Endothelial cell of umbilical vein (primary cell): Measurements from ENCODE around the gene PLXNB3. TPM values are rescaled to one million over a fixed set of nuclear protein-coding genes. Genes with fewer than 3 reads are reported as not detected.
A peak's percentile ranks its signal among the peaks of the same experiment; 100 is the strongest.

Experiments used
- BruUV-seq: library from RNA; stranded (reverse); fragments of 400-500 nt; replicated peaks from 2 replicates; lab custom pipeline; 2021; lab: Mats Ljungman, UMichigan
- CTCF ChIA-PET: fragments of 300-600, 350-600 bp; sonication (Branson Sonifier 250); formaldehyde crosslinking; loops from one replicate; lab custom pipeline; 2021; ENCODE audit warnings: antibody characterized with exemption, inconsistent platforms; lab: Charles Lee
- POLR2A ChIA-PET: fragments of 300-600, 350-600 bp; sonication (Branson Sonifier 250); formaldehyde crosslinking; loops from one replicate; lab custom pipeline; 2021; ENCODE audit warnings: antibody characterized with exemption, inconsistent platforms; lab: Charles Lee
- DNase-seq: peaks from one replicate; pipeline ENCODE4 v3.0.0-alpha.2; 2011; ENCODE audit warnings: low read depth, low spot score
- FAIRE-seq: peaks from 2 replicates; lab custom pipeline; 2011; peaks lifted over from hg19 to GRCh38; lab: Jason Lieb, UNC
- H2AFZ ChIP-seq: 2 replicates; pipeline ENCODE4 v1.6.0; 2012; ENCODE audit warnings: low read depth, low read length, control low read depth, inconsistent platforms
- H3K27ac ChIP-seq: 2 replicates; pipeline ENCODE4 v1.5.1; 2011; ENCODE audit warnings: low read depth, mild to moderate bottlenecking, control low read depth, low read length, moderate library complexity; ENCODE audit not compliant: insufficient read depth
- H3K27me3 ChIP-seq, 2 experiments: 2 replicates each; pipeline versions ENCODE4 v1.6.0 to v1.6.1; 2011; ENCODE audit warnings: low read length in 2 of 2, mixed read lengths in 1 of 2; ENCODE audit not compliant: control insufficient read depth in 2 of 2, insufficient read depth in 2 of 2
- H3K36me3 ChIP-seq, 2 experiments: 2 replicates in 1 of 2; 3 replicates in 1 of 2; pipeline ENCODE4 v1.5.1; 2011; ENCODE audit warnings: low read length in 2 of 2, mild to moderate bottlenecking in 1 of 2, moderate library complexity in 1 of 2; ENCODE audit not compliant: control insufficient read depth in 2 of 2, insufficient read depth in 2 of 2; ENCODE audit errors: extremely low read depth in 1 of 2
- H3K4me1 ChIP-seq: 3 replicates; pipeline ENCODE4 v1.5.1; 2011; ENCODE audit warnings: mild to moderate bottlenecking, low read length; ENCODE audit not compliant: control insufficient read depth, insufficient read depth; ENCODE audit errors: extremely low read depth
- H3K4me2 ChIP-seq: 2 replicates; pipeline ENCODE4 v1.6.1; 2011; ENCODE audit warnings: low read length, control low read depth, mixed read lengths; ENCODE audit not compliant: insufficient read depth
- H3K4me3 ChIP-seq, 3 experiments: fragments of 200-600 bp in 1 of 3; sonication (generic), shearing (Covaris generic) in 1 of 3; replicated peaks in 1 of 3; 2 replicates each; pipeline ENCODE4 v1.5.1; 2011 to 2016; ENCODE audit warnings: control low read depth in 3 of 3, low read length in 3 of 3, mild to moderate bottlenecking in 2 of 3, inconsistent platforms in 1 of 3, low read depth in 1 of 3, moderate library complexity in 1 of 3; ENCODE audit not compliant: insufficient read depth in 1 of 3
- H3K79me2 ChIP-seq: 2 replicates; pipeline ENCODE4 v1.6.0; 2012; ENCODE audit warnings: low read length, inconsistent platforms; ENCODE audit not compliant: control insufficient read depth, insufficient read depth
- H3K9ac ChIP-seq: replicated peaks from 2 replicates; pipeline ENCODE3; 2011; ENCODE audit warnings: low read length, control low read depth; ENCODE audit not compliant: insufficient read depth; ENCODE audit errors: extremely low read depth
- H3K9me1 ChIP-seq: replicated peaks from 3 replicates; pipeline ENCODE4 v1.6.0; 2011; ENCODE audit warnings: mild to moderate bottlenecking, low read length; ENCODE audit not compliant: control insufficient read depth, insufficient read depth; ENCODE audit errors: extremely low read depth
- H3K9me3 ChIP-seq: replicated peaks from 2 replicates; pipeline ENCODE4 v1.5.1; 2012; ENCODE audit warnings: low read length, inconsistent platforms; ENCODE audit not compliant: control insufficient read depth, insufficient read depth
- H4K20me1 ChIP-seq: replicated peaks from 2 replicates; pipeline ENCODE3; 2011; ENCODE audit warnings: mild to moderate bottlenecking, low read length; ENCODE audit not compliant: control insufficient read depth, insufficient read depth; ENCODE audit errors: extremely low read depth
- CTCF ChIP-seq, 2 donors: IDR thresholded peaks; 1 replicate in 1 of 2; 2 replicates in 1 of 2; pipeline ENCODE4 v1.5.1; 2011; ENCODE audit warnings: low read length in 2 of 2, mild to moderate bottlenecking in 2 of 2, moderate library complexity in 2 of 2, control low read depth in 1 of 2, inconsistent platforms in 1 of 2, low read depth in 1 of 2; ENCODE audit not compliant: insufficient read depth in 1 of 2; ENCODE audit errors: extremely low read depth in 1 of 2
- EZH2 ChIP-seq: IDR thresholded peaks from 2 replicates; pipeline ENCODE4 v1.6.1; 2012; ENCODE audit warnings: borderline replicate concordance, low read depth, mild to moderate bottlenecking, moderate library complexity, low read length, inconsistent platforms; ENCODE audit not compliant: severe bottlenecking
- FOS ChIP-seq: IDR thresholded peaks from 2 replicates; pipeline ENCODE4 v1.6.1; 2011; ENCODE audit warnings: mild to moderate bottlenecking, low read length, moderate library complexity, borderline replicate concordance; ENCODE audit not compliant: insufficient read depth
- GATA2 ChIP-seq: IDR thresholded peaks from 2 replicates; pipeline ENCODE4 v1.7.0; 2011; ENCODE audit warnings: low read depth, mild to moderate bottlenecking, moderate library complexity, mixed read lengths, low read length; ENCODE audit not compliant: insufficient read length, insufficient read depth
- JUN ChIP-seq: IDR thresholded peaks from 2 replicates; pipeline ENCODE4 v1.6.1; 2011; ENCODE audit warnings: borderline replicate concordance, low read depth; ENCODE audit not compliant: insufficient read length, insufficient read depth
- MAX ChIP-seq: IDR thresholded peaks from 2 replicates; pipeline ENCODE4 v1.6.1; 2011; ENCODE audit not compliant: insufficient read depth, insufficient read length
- MYC ChIP-seq: IDR thresholded peaks from one replicate; pipeline ENCODE4 v1.6.1; 2011; ENCODE audit warnings: mild to moderate bottlenecking, low read depth, low read length
- POLR2A ChIP-seq: IDR thresholded peaks from 2 replicates; pipeline ENCODE4 v1.6.1; 2012; ENCODE audit warnings: low read depth, mild to moderate bottlenecking, control low read depth, low read length
- POLR2AphosphoS5 ChIP-seq: IDR thresholded peaks from 2 replicates; pipeline ENCODE4 v1.6.1; 2012; ENCODE audit warnings: low read depth, mild to moderate bottlenecking, control low read depth, low read length, moderate library complexity; ENCODE audit not compliant: insufficient read depth
- dilution Hi-C: fragments of 300-500 bp; cut with MboI; formaldehyde crosslinking; loops from one replicate; pipeline ENCODE4 v1.15.0; 2019; ENCODE audit warnings: low sequenced_read_pairs; ENCODE audit not compliant: extremely low pct_ligation_motif_present
- intact Hi-C: fragments of 100-400 bp; cut with micrococcal nuclease; formaldehyde crosslinking; loops from one replicate; pipeline ENCODE4 v1.10.0; 2022
- polyA plus RNA-seq, 4 experiments: library from polyadenylated mRNA; depleted of rRNA in 3 of 4; stranded (reverse) in 3 of 4; unstranded in 1 of 4; fragments of >200 nt; gene quantifications; 2 replicates each; pipeline versions ENCODE4 v1.2.1 to v1.2.3, GENCODE V29; 2011 to 2012; ENCODE audit warnings: missing spikeins in 1 of 4
- total RNA-seq: library from RNA; stranded (reverse); gene quantifications from 2 replicates; pipeline ENCODE4 v1.2.3, GENCODE V29; 2021

The PLXNB3 gene
- total and polyA plus RNA-seq, 2 donors (not counting 3 experiments of a cell fraction or from before 2014, with no cell fraction given), result 19.0 to 31.4 TPM

- Histone ChIP-seq H2AFZ (no peak overlapping the region), H3K79me2 (no peaks in the 10 kb centered on the region), H3K4me1 (peaks cover 14% of the 10 kb centered on the region), H3K4me3 (no peak overlapping the region), H3K9ac (no peak overlapping the region), H3K27ac (no peak overlapping the region), H3K9me3 (no peaks in the 10 kb centered on the region), H3K36me3 (no peaks in the 10 kb centered on the region), H3K4me2 (no peak overlapping the region), H3K27me3 (no peaks in the 10 kb centered on the region), H4K20me1 (no peaks in the 10 kb centered on the region), H3K9me1 (no peaks in the 10 kb centered on the region)
- TF ChIP-seq JUN (no peak), MAX (no peak), GATA2 (no peak), FOS (no peak), POLR2A (no peak), EZH2 (no peak), MYC (no peak), CTCF (IDR thresholded peaks at IDR 0.05; ENCODE audit: extremely low read depth in 1 of 2, insufficient read depth in 1 of 2, low read depth in 1 of 2, low read length in 2 of 2) (no peak), POLR2AphosphoS5 (no peak)
- no peak for DNase-seq
- ChIA-PET POLR2A (no interaction called here), CTCF (no interaction called here)
- no TSS peak for BruUV-seq
- dilution Hi-C loops (no loop called here), intact Hi-C loops (no loop called here)
- FAIRE-seq, result peak; percentile 44
Measured at GRCh38 chrX:153731117-153731844, 32.8 kb upstream of the PLXNB3 start.
